Neural progenitor cell (in vitro differentiated cells): ENCODE data around the gene COTL1.

Experiments used
- EZH2phosphoT487 ChIP-seq: fragments of 200-600 bp; sonication (generic); IDR thresholded peaks from 2 replicates; pipeline ENCODE4 v1.6.1; 2017; ENCODE audit warnings: antibody characterized with exemption
- TF ChIP-seq, protein P1 (sequence below): fragments of 200-600 bp; sonication (generic); IDR thresholded peaks from 2 replicates; pipeline ENCODE4 v1.5.1; 2017; ENCODE audit warnings: antibody characterized with exemption, mild to moderate bottlenecking

DNA sequence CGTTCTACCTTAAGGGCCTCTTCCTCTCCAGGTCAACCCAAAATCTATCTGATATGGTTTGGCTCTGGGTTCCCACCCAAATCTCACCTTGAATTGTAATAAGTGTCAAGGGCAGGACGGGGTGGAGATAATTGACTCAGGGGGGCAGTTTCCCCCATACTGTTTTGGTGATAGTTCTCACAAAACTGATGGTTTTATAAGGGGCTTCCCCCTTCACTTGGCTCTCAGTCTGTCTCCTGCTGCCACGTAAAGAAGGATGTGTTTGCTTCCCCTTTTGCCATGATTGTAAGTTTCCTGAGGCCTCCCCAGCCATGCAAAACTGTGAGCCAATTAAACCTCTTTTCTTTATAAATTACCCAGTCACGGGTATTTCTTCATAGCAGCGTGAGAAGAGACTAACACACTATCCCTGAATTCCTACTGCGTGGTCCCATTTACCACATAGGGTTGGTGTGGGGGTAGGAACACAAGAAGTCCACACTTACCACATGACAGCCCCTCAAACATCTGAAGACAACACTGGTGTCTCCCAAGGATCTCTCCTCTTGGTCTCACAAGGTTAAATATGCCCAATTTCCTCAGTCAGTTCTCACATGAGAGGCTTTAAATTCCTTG is 8.2 kb downstream of the COTL1 start:
- TF ChIP-seq, protein P1, sequence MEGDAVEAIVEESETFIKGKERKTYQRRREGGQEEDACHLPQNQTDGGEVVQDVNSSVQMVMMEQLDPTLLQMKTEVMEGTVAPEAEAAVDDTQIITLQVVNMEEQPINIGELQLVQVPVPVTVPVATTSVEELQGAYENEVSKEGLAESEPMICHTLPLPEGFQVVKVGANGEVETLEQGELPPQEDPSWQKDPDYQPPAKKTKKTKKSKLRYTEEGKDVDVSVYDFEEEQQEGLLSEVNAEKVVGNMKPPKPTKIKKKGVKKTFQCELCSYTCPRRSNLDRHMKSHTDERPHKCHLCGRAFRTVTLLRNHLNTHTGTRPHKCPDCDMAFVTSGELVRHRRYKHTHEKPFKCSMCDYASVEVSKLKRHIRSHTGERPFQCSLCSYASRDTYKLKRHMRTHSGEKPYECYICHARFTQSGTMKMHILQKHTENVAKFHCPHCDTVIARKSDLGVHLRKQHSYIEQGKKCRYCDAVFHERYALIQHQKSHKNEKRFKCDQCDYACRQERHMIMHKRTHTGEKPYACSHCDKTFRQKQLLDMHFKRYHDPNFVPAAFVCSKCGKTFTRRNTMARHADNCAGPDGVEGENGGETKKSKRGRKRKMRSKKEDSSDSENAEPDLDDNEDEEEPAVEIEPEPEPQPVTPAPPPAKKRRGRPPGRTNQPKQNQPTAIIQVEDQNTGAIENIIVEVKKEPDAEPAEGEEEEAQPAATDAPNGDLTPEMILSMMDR = no peak
- no peak for TF ChIP-seq EZH2phosphoT487
